Measurements from ENCODE around the gene HHAT. TPM values are rescaled to one million over a fixed set of nuclear protein-coding genes. Genes with fewer than 3 reads are reported as not detected.

Gene HHAT
- polyA plus RNA-seq, 1 donor from 2014 or later = 5.3 TPM

- H3K36me3 ChIP-seq (ENCODE audit: insufficient read depth, low read length) = no peaks in the 10 kb centered on the region
- no peaks in the 10 kb centered on the region for H4K20me1 ChIP-seq (ENCODE audit: insufficient read depth)
- H3F3A ChIP-seq (ENCODE audit: insufficient read depth, low read length, poor library complexity, severe bottlenecking) = no peaks in the 10 kb centered on the region
- no peaks in the 10 kb centered on the region for H3K9me3 ChIP-seq (ENCODE audit: low read length)
- no peaks in the 10 kb centered on the region for H3K27me3 ChIP-seq (ENCODE audit: insufficient read depth, low read depth, low read length)
- no peak overlapping the region for H3K4me2 ChIP-seq (ENCODE audit: low read length)
- no peak overlapping the region for H3K4me3 ChIP-seq (ENCODE audit: low read length)
- no peaks in the 10 kb centered on the region for H3K9me2 ChIP-seq (ENCODE audit: insufficient read depth, low read length)
- no peak overlapping the region for H2AFZ ChIP-seq (ENCODE audit: low read depth, low read length)
- no peaks in the 10 kb centered on the region for H3K79me2 ChIP-seq (replicated peaks; ENCODE audit: insufficient read depth, low read length)
- H3K9ac ChIP-seq (ENCODE audit: low read length) = no peak overlapping the region
- no peak overlapping the region for H3K27ac ChIP-seq (ENCODE audit: low read length)
- TF ChIP-seq MXI1 (conservative IDR thresholded peaks at IDR 0.05; ENCODE audit: poor library complexity, severe bottlenecking) (no peak), SMC3 (conservative IDR thresholded peaks at IDR 0.05; ENCODE audit: poor library complexity) (no peak)
Measured at GRCh38 chr1:210301615-210302000, 27.1 kb upstream of the HHAT start.

GRCh38 chr1:210302501-210302900 is 26.2 kb upstream of the HHAT start:
- H3K36me3 ChIP-seq (ENCODE audit: insufficient read depth, low read length) = no peaks in the 10 kb centered on the region
- H3K4me3 ChIP-seq (ENCODE audit: low read length) = no peak overlapping the region
- H3K9ac ChIP-seq (ENCODE audit: low read length) = no peak overlapping the region
- no peaks in the 10 kb centered on the region for H3K79me2 ChIP-seq (replicated peaks; ENCODE audit: insufficient read depth, low read length)
- H3K27ac ChIP-seq (ENCODE audit: low read length) = no peak overlapping the region
- no peaks in the 10 kb centered on the region for H3K9me2 ChIP-seq (ENCODE audit: insufficient read depth, low read length)
- H2AFZ ChIP-seq (ENCODE audit: low read depth, low read length) = no peak overlapping the region
- no peak overlapping the region for H3K4me2 ChIP-seq (ENCODE audit: low read length)
- no peaks in the 10 kb centered on the region for H3K9me3 ChIP-seq (ENCODE audit: low read length)
- no peaks in the 10 kb centered on the region for H4K20me1 ChIP-seq (ENCODE audit: insufficient read depth)
- TF ChIP-seq POLR2AphosphoS5 (IDR thresholded peaks at IDR 0.05) (no peak), SMC3 (conservative IDR thresholded peaks at IDR 0.05; ENCODE audit: poor library complexity) (no peak), MXI1 (conservative IDR thresholded peaks at IDR 0.05; ENCODE audit: poor library complexity, severe bottlenecking) (no peak), CTCF (IDR thresholded peaks at IDR 0.05; ENCODE audit: poor library complexity, severe bottlenecking) (no peak), EZH2 (IDR thresholded peaks at IDR 0.05; ENCODE audit: borderline replicate concordance, insufficient read depth, low read length, poor library complexity, severe bottlenecking) (no peak)
- H3K27me3 ChIP-seq (ENCODE audit: insufficient read depth, low read depth, low read length) = no peaks in the 10 kb centered on the region
- H3F3A ChIP-seq (ENCODE audit: insufficient read depth, low read length, poor library complexity, severe bottlenecking) = no peaks in the 10 kb centered on the region

- no peaks in the 10 kb centered on the region for H3K9me2 ChIP-seq (ENCODE audit: insufficient read depth, low read length)
- no peaks in the 10 kb centered on the region for H4K20me1 ChIP-seq (ENCODE audit: insufficient read depth)
- H2AFZ ChIP-seq (ENCODE audit: low read depth, low read length) = no peak overlapping the region
- H3K36me3 ChIP-seq (ENCODE audit: insufficient read depth, low read length) = no peaks in the 10 kb centered on the region
- no peaks in the 10 kb centered on the region for H3K9me3 ChIP-seq (ENCODE audit: low read length)
- H3K27ac ChIP-seq (ENCODE audit: low read length) = no peak overlapping the region
- H3F3A ChIP-seq (ENCODE audit: insufficient read depth, low read length, poor library complexity, severe bottlenecking) = no peaks in the 10 kb centered on the region
- H3K4me3 ChIP-seq (ENCODE audit: low read length) = no peak overlapping the region
- H3K27me3 ChIP-seq (ENCODE audit: insufficient read depth, low read depth, low read length) = no peaks in the 10 kb centered on the region
- TF ChIP-seq EZH2 (IDR thresholded peaks at IDR 0.05; ENCODE audit: borderline replicate concordance, insufficient read depth, low read length, poor library complexity, severe bottlenecking) = no peak
- no peak for TF ChIP-seq REST (IDR thresholded peaks at IDR 0.05; ENCODE audit: borderline replicate concordance)
- TF ChIP-seq EP300 (conservative IDR thresholded peaks at IDR 0.05; ENCODE audit: poor library complexity, severe bottlenecking) = no peak
- TF ChIP-seq RAD21 (conservative IDR thresholded peaks at IDR 0.05) = no peak
- TF ChIP-seq POLR2AphosphoS5 (IDR thresholded peaks at IDR 0.05) = no peak
- no peak for TF ChIP-seq TAF1 (IDR thresholded peaks at IDR 0.05; ENCODE audit: low read depth)
- TF ChIP-seq MXI1 (conservative IDR thresholded peaks at IDR 0.05; ENCODE audit: poor library complexity, severe bottlenecking) = no peak
- no peak for TF ChIP-seq CTCF (IDR thresholded peaks at IDR 0.05; ENCODE audit: poor library complexity, severe bottlenecking)
- no peak for TF ChIP-seq SMC3 (conservative IDR thresholded peaks at IDR 0.05; ENCODE audit: poor library complexity)
- no peaks in the 10 kb centered on the region for H3K79me2 ChIP-seq (replicated peaks; ENCODE audit: insufficient read depth, low read length)
- no peak overlapping the region for H3K9ac ChIP-seq (ENCODE audit: low read length)
- no peak overlapping the region for H3K4me2 ChIP-seq (ENCODE audit: low read length)
Measured at GRCh38 chr1:210303391-210303790, 25.3 kb upstream of the HHAT start.
